Ammon's horn (tissue), 1 donor: ENCODE data around the gene ALX4.

Source experiments
- DNase-seq: peaks from one replicate; pipeline ENCODE4 v3.0.0-alpha.2; 2016; ENCODE audit warnings: low spot score

Gene ALX4

GRCh38 chr11:44267750-44268613 lies 42.0 kb downstream of the ALX4 start:
- DNase-seq, result no peak

GRCh38 chr11:44267006-44267749 lies 42.8 kb downstream of the ALX4 start:
- no peak for DNase-seq

- DNase-seq, result no peak
Observed at GRCh38 chr11:44266056-44266780, 43.7 kb downstream of the ALX4 start.

- no peak for DNase-seq
Observed at GRCh38 chr11:44264761-44265160, 45.2 kb downstream of the ALX4 start.

- no peak for DNase-seq
Observed at GRCh38 chr11:44264438-44264749, 45.5 kb downstream of the ALX4 start.

GRCh38 chr11:44263738-44264437 lies 46.1 kb downstream of the ALX4 start:
- no peak for DNase-seq

GRCh38 chr11:44261800-44262591 lies 47.9 kb downstream of the ALX4 start:
- DNase-seq, result no peak

- DNase-seq, result no peak
Observed at GRCh38 chr11:44260081-44260480, 49.9 kb downstream of the ALX4 start.

- DNase-seq, result no peak
Observed at GRCh38 chr11:44258839-44259420, 51.0 kb downstream of the ALX4 start.

- no peak for DNase-seq
Observed at GRCh38 chr11:44258190-44258489, 51.8 kb downstream of the ALX4 start.

GRCh38 chr11:44257338-44258189 lies 52.4 kb downstream of the ALX4 start:
- DNase-seq, result no peak

- no peak for DNase-seq
Observed at GRCh38 chr11:44256673-44257291, 53.2 kb downstream of the ALX4 start.

GRCh38 chr11:44255406-44256071 lies 54.4 kb downstream of the ALX4 start:
- no peak for DNase-seq

GRCh38 chr11:44252999-44253602 lies 56.8 kb downstream of the ALX4 start:
- no peak for DNase-seq

- DNase-seq, result no peak
Observed at GRCh38 chr11:44250421-44250820, 59.5 kb downstream of the ALX4 start.

- no peak for DNase-seq
Observed at GRCh38 chr11:44248109-44248508, 61.8 kb downstream of the ALX4 start.

GRCh38 chr11:44247508-44247907 lies 62.4 kb downstream of the ALX4 start:
- DNase-seq, result no peak

GRCh38 chr11:44246726-44247125 lies 63.2 kb downstream of the ALX4 start:
- DNase-seq, result no peak
